Trophoblast cell (in vitro differentiated cells and primary cell): ENCODE results near the gene MAPK12.

Source experiments
- DNase-seq, 2 donors: peaks; one replicate each; pipeline ENCODE4 v3.0.0-alpha.2; 2016
- H2AFZ ChIP-seq: 2 replicates; pipeline ENCODE4 v1.6.1; 2013; ENCODE audit warnings: low read length, moderate library complexity, mild to moderate bottlenecking; ENCODE audit not compliant: insufficient read depth, poor library complexity
- H2AK5ac ChIP-seq: 2 replicates; pipeline ENCODE4 v1.6.1; 2013; ENCODE audit warnings: mild to moderate bottlenecking, low read length
- H2BK120ac ChIP-seq: 2 replicates; pipeline ENCODE4 v1.6.1; 2013; ENCODE audit warnings: low read length, mild to moderate bottlenecking, moderate library complexity; ENCODE audit not compliant: insufficient read depth, poor library complexity
- H2BK12ac ChIP-seq: 2 replicates; pipeline ENCODE4 v1.6.1; 2013; ENCODE audit warnings: mild to moderate bottlenecking, low read length, moderate library complexity
- H2BK5ac ChIP-seq: 2 replicates; pipeline ENCODE4 v1.6.1; 2013; ENCODE audit warnings: low read length, low read depth, moderate library complexity, mild to moderate bottlenecking; ENCODE audit not compliant: poor library complexity
- H3K14ac ChIP-seq: 2 replicates; pipeline ENCODE4 v1.6.1; 2013; ENCODE audit warnings: mild to moderate bottlenecking, low read length
- H3K18ac ChIP-seq: 2 replicates; pipeline ENCODE4 v1.6.1; 2013; ENCODE audit warnings: mild to moderate bottlenecking, low read length
- H3K23ac ChIP-seq: 2 replicates; pipeline ENCODE4 v1.6.1; 2013; ENCODE audit warnings: low read length
- H3K27ac ChIP-seq: 2 replicates; pipeline ENCODE4 v1.5.1; 2013; ENCODE audit warnings: low read depth, mild to moderate bottlenecking, inconsistent platforms, low read length, moderate library complexity
- H3K27me3 ChIP-seq: 2 replicates; pipeline ENCODE4 v1.6.1; 2013; ENCODE audit warnings: inconsistent platforms, mild to moderate bottlenecking, low read length, moderate library complexity; ENCODE audit not compliant: insufficient read depth
- H3K36me3 ChIP-seq, 2 experiments: 1 replicate in 1 of 2; 2 replicates in 1 of 2; pipeline ENCODE4 v1.6.1; 2013; ENCODE audit warnings: low read length in 2 of 2, mild to moderate bottlenecking in 2 of 2, moderate library complexity in 1 of 2; ENCODE audit not compliant: insufficient read depth in 2 of 2, control insufficient read depth in 1 of 2
- H3K4ac ChIP-seq: 2 replicates; pipeline ENCODE4 v1.6.1; 2013; ENCODE audit warnings: low read depth, mild to moderate bottlenecking, low read length, moderate library complexity
- H3K4me1 ChIP-seq, 2 experiments: 1 replicate in 1 of 2; 2 replicates in 1 of 2; pipeline ENCODE4 v1.6.1; 2013; ENCODE audit warnings: low read length in 2 of 2, mild to moderate bottlenecking in 2 of 2, moderate library complexity in 1 of 2; ENCODE audit not compliant: insufficient read depth in 2 of 2, control insufficient read depth in 1 of 2
- H3K4me2 ChIP-seq: 2 replicates; pipeline ENCODE4 v1.6.1; 2013; ENCODE audit warnings: inconsistent platforms, mild to moderate bottlenecking, low read length, moderate library complexity
- H3K4me3 ChIP-seq: 2 replicates; pipeline ENCODE4 v1.5.1; 2013; ENCODE audit warnings: mild to moderate bottlenecking, low read depth, low read length, inconsistent platforms
- H3K79me1 ChIP-seq: one replicate; pipeline ENCODE4 v1.6.1; 2013; ENCODE audit warnings: low read length
- H3K79me2 ChIP-seq: 2 replicates; pipeline ENCODE4 v1.6.1; 2013; ENCODE audit warnings: low read length, mild to moderate bottlenecking; ENCODE audit not compliant: control insufficient read depth, insufficient read depth, poor library complexity
- H3K9ac ChIP-seq: 2 replicates; pipeline ENCODE4 v1.6.1; 2013; ENCODE audit warnings: mild to moderate bottlenecking, low read length
- H3K9me3 ChIP-seq: 2 replicates; pipeline ENCODE4 v1.6.1; 2013; ENCODE audit warnings: low read depth, mild to moderate bottlenecking, control low read depth, inconsistent platforms, low read length; ENCODE audit not compliant: insufficient read depth
- H4K12ac ChIP-seq: 2 replicates; pipeline ENCODE4 v1.6.1; 2013; ENCODE audit warnings: low read depth, mild to moderate bottlenecking, low read length, moderate library complexity
- H4K8ac ChIP-seq: 2 replicates; pipeline ENCODE4 v1.6.1; 2013; ENCODE audit warnings: low read depth, mild to moderate bottlenecking, low read length, moderate library complexity
- H4K91ac ChIP-seq: one replicate; pipeline ENCODE4 v1.6.1; 2013; ENCODE audit warnings: low read depth, mild to moderate bottlenecking, low read length, moderate library complexity
- WGBS: extraction: QIAGEN DNeasy Blood & Tissue Kit; methylation state at CpG from one replicate; pipeline ENCODE4 v1.1.7; 2013; ENCODE audit warnings: missing lambda C conversion rate; ENCODE audit not compliant: insufficient read length, insufficient coverage; ENCODE audit errors: extremely low coverage; 5-methylcytosine and 5-hydroxymethylcytosine counted together

MAPK12 gene

GRCh38 chr22:50308986-50309600, 47.6 kb upstream of the MAPK12 start:
- peaks cover 28% of the 10 kb centered on the region for H3K79me1 ChIP-seq
- H3K4me2 ChIP-seq, result no peak overlapping the region
- no peak overlapping the region for H2BK120ac ChIP-seq
- H3K4ac ChIP-seq, result no peak overlapping the region
- no peak overlapping the region for H2AK5ac ChIP-seq
- H4K91ac ChIP-seq, result no peak overlapping the region
- peaks cover 26 to 28% of the 10 kb centered on the region in 2 experiments for H3K4me1 ChIP-seq
- H3K27me3 ChIP-seq, result no peaks in the 10 kb centered on the region
- no peak overlapping the region for H4K12ac ChIP-seq
- H3K9ac ChIP-seq, result no peak overlapping the region
- DNase-seq, result no peak
- H2BK5ac ChIP-seq, result no peak overlapping the region
- H3K14ac ChIP-seq, result no peak overlapping the region
- no CpG with 5 or more reads among the region's 9 CpGs for WGBS
- H3K79me2 ChIP-seq, result peaks cover 12% of the 10 kb centered on the region
- H3K9me3 ChIP-seq, result no peaks in the 10 kb centered on the region
- no peak overlapping the region for H2BK12ac ChIP-seq
- no peak overlapping the region for H3K18ac ChIP-seq
- peak overlapping the region; percentile 20 for H3K27ac ChIP-seq
- peak overlapping the region; percentile 8 for H2AFZ ChIP-seq
- no peak overlapping the region for H3K23ac ChIP-seq
- H4K8ac ChIP-seq, result no peak overlapping the region
- H3K36me3 ChIP-seq, result peaks cover 0 to 3% of the 10 kb centered on the region in 2 experiments
- no peak overlapping the region for H3K4me3 ChIP-seq

- no peak overlapping the region for H4K91ac ChIP-seq
- H3K18ac ChIP-seq, result no peak overlapping the region
- no peak overlapping the region for H3K9ac ChIP-seq
- H3K27me3 ChIP-seq, result no peaks in the 10 kb centered on the region
- no CpG with 5 or more reads among the region's 7 CpGs for WGBS
- peaks cover 0 to 3% of the 10 kb centered on the region in 2 experiments for H3K36me3 ChIP-seq
- H2BK12ac ChIP-seq, result peak overlapping the region; percentile 20
- no peak overlapping the region for H2AK5ac ChIP-seq
- H3K4me3 ChIP-seq, result no peak overlapping the region
- H3K14ac ChIP-seq, result no peak overlapping the region
- H3K4ac ChIP-seq, result no peak overlapping the region
- H3K79me2 ChIP-seq, result peaks cover 14% of the 10 kb centered on the region
- H3K23ac ChIP-seq, result no peak overlapping the region
- H3K9me3 ChIP-seq, result no peaks in the 10 kb centered on the region
- H2BK120ac ChIP-seq, result no peak overlapping the region
- peaks cover 30% of the 10 kb centered on the region for H3K79me1 ChIP-seq
- DNase-seq, result peak in 1 of 2 donors; percentile 30
- no peak overlapping the region for H3K4me2 ChIP-seq
- peaks cover 31 to 33% of the 10 kb centered on the region in 2 experiments for H3K4me1 ChIP-seq
- H4K8ac ChIP-seq, result no peak overlapping the region
- H2AFZ ChIP-seq, result no peak overlapping the region
- H3K27ac ChIP-seq, result no peak overlapping the region
- H4K12ac ChIP-seq, result no peak overlapping the region
- no peak overlapping the region for H2BK5ac ChIP-seq
Measured at GRCh38 chr22:50308597-50308935, 47.1 kb upstream of the MAPK12 start.

- DNase-seq, result no peak
- no peak overlapping the region for H3K4me2 ChIP-seq
- H4K8ac ChIP-seq, result no peak overlapping the region
- H3K27ac ChIP-seq, result no peak overlapping the region
- H3K18ac ChIP-seq, result no peak overlapping the region
- H3K14ac ChIP-seq, result peak overlapping the region; percentile 1
- H2BK12ac ChIP-seq, result peak overlapping the region; percentile 20
- H3K27me3 ChIP-seq, result no peaks in the 10 kb centered on the region
- H3K23ac ChIP-seq, result no peak overlapping the region
- H2BK5ac ChIP-seq, result no peak overlapping the region
- H3K9ac ChIP-seq, result no peak overlapping the region
- H4K12ac ChIP-seq, result no peak overlapping the region
- H3K9me3 ChIP-seq, result no peaks in the 10 kb centered on the region
- no CpG with 5 or more reads among the region's 19 CpGs for WGBS
- H3K36me3 ChIP-seq, result peaks cover 0 to 3% of the 10 kb centered on the region in 2 experiments
- peak overlapping the region; percentile 17 for H2AFZ ChIP-seq
- H3K4me3 ChIP-seq, result no peak overlapping the region
- H3K4ac ChIP-seq, result no peak overlapping the region
- peak overlapping the region; percentile 1 for H2BK120ac ChIP-seq
- H3K79me2 ChIP-seq, result peaks cover 14% of the 10 kb centered on the region
- peaks cover 36 to 38% of the 10 kb centered on the region in 2 experiments for H3K4me1 ChIP-seq
- peak overlapping the region; percentile 17 for H4K91ac ChIP-seq
- H2AK5ac ChIP-seq, result peak overlapping the region; percentile 26
- H3K79me1 ChIP-seq, result peaks cover 32% of the 10 kb centered on the region
Measured at GRCh38 chr22:50307890-50308596, 46.6 kb upstream of the MAPK12 start.

GRCh38 chr22:50306753-50307749, 45.6 kb upstream of the MAPK12 start, which contains the start of gene PLXNB2:
Gene PLXNB2 (minus strand): TSS chr22:50307646. CDS start chr22:50290584, 17,062 bp downstream.
- H4K12ac ChIP-seq, result peak within 1 kb of the TSS; percentile 58
- no peaks in the 10 kb centered on the region for H3K9me3 ChIP-seq
- peaks cover 0 to 5% of the 10 kb centered on the region in 2 experiments for H3K36me3 ChIP-seq
- peak within 1 kb of the TSS; percentile 91 for H3K4me2 ChIP-seq
- H3K79me1 ChIP-seq, result peaks cover 32% of the 10 kb centered on the region
- H3K27ac ChIP-seq, result no peak within 1 kb of the TSS
- H3K14ac ChIP-seq, result peak within 1 kb of the TSS; percentile 95
- peak within 1 kb of the TSS; percentile 43 for H2BK5ac ChIP-seq
- peaks cover 14% of the 10 kb centered on the region for H3K79me2 ChIP-seq
- peak within 1 kb of the TSS; percentile 76 for H2AK5ac ChIP-seq
- peak within 1 kb of the TSS; percentile 90 for H4K91ac ChIP-seq
- DNase-seq, result peak; percentile 68 to 82
- peaks cover 36 to 39% of the 10 kb centered on the region in 2 experiments for H3K4me1 ChIP-seq
- peak within 1 kb of the TSS; percentile 83 for H3K4ac ChIP-seq
- H3K4me3 ChIP-seq, result peak within 1 kb of the TSS; percentile 91
- no CpG with 5 or more reads among the region's 105 CpGs for WGBS
- peak within 1 kb of the TSS; percentile 70 for H4K8ac ChIP-seq
- H2BK12ac ChIP-seq, result peak within 1 kb of the TSS; percentile 20
- peak within 1 kb of the TSS; percentile 94 for H3K18ac ChIP-seq
- no peak within 1 kb of the TSS for H3K23ac ChIP-seq
- H3K27me3 ChIP-seq, result no peaks in the 10 kb centered on the region
- peak within 1 kb of the TSS; percentile 85 for H3K9ac ChIP-seq
- H2AFZ ChIP-seq, result peak within 1 kb of the TSS; percentile 68
- peak within 1 kb of the TSS; percentile 83 for H2BK120ac ChIP-seq
